Nucleus accumbens (tissue), 56 donors: ENCODE results near the gene COL19A1.
"Not testable (repeated sequence)": the region's sequence is repeated elsewhere in the genome, so short reads cannot be mapped to it uniquely, and the experiment has no call there.

ENCODE experiments used
- DNase-seq, 56 donors: peaks; one replicate each; lab custom pipeline; 2025; lab: John Stamatoyannopoulos, UW

The COL19A1 gene

GRCh38 chr6:69865126-69865525 is 1.2 kb upstream of the COL19A1 start:
- no peak for DNase-seq

GRCh38 chr6:69866770-69867638 is 648 bp downstream of the COL19A1 start:
- DNase-seq: peak in 35 of 56 donors; percentile 7 to 57 (median 22)

GRCh38 chr6:69867639-69867976 is 1.3 kb downstream of the COL19A1 start:
- peak in 2 of 56 donors; percentile 30 to 38 for DNase-seq

DNA sequence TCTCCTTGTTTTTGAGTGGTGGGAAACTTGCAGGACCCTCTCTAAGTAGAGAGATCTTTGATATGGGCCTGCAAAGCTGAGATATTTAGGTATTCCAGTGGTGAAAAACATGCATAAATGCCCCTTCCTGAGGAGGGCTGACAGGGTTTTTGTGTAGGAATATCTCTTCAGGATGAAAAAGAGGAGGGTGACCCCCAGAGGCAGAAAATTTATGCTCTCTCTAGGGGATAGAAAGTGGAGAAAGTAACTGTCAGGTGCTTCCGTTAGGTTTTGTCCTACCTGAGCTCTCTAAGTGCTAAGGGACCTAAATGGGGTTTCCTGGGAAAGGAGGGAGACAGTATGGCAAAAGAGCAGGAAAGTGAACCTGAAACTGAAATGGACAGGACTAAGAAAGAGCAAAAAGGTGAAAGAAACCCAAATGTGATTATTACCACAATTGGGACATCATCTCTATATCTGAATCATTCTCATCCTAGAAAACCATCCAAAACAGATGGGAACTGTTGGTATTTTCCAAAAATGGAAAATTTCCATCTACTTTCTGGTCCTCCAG is 2.0 kb downstream of the COL19A1 start:
- no peak for DNase-seq

DNA sequence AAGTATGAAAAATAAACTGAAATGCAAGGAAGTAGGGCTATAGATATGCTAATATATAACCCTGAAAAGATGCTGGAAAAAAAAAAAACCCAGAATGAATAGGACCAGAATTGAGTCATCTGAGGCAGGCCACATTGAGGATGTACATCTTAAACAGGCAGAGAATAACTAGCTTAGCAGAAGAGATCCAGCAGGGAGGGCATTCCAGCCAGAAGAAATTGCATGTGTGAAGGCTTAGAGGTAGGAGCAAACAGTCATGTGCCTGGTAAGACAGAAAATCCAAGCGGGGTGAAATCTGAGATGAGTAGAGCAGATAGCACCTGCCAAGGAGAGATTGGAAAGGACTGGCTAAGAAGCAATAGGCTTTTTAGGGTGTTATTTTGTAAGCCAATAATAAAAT is 2.6 kb downstream of the COL19A1 start:
- no peak for DNase-seq

- DNase-seq: no peak
Observed at GRCh38 chr6:69871107-69871506, 4.8 kb downstream of the COL19A1 start.

GRCh38 chr6:69873291-69873690 is 6.9 kb downstream of the COL19A1 start:
- no peak for DNase-seq

GRCh38 chr6:69875715-69876114 is 9.4 kb downstream of the COL19A1 start:
- no peak for DNase-seq

- no peak for DNase-seq
Observed at GRCh38 chr6:69878795-69879194, 12.4 kb downstream of the COL19A1 start.

- no peak for DNase-seq
Observed at GRCh38 chr6:69880601-69881000, 14.2 kb downstream of the COL19A1 start.

- no peak for DNase-seq
Observed at GRCh38 chr6:69881322-69882151, 15.2 kb downstream of the COL19A1 start.

DNA sequence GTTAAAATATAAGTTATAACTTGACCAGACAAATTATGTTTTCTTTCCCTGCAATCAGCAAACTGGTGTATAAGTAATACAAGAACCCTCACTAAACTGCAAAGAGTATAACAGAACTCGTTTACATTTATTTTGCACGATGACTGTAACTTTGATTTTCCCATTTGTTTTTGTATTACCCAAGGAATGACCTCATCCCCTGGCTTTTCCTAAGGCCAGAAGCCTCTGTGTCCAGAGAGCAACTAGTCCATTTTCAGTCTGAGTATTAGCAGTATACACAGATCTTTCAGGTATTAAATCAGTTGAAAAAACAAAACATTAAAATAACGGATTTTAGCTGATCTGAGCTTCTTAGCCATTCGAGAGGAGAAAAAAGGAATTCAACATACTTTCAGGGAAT is 17.2 kb downstream of the COL19A1 start:
- DNase-seq: no peak

DNA sequence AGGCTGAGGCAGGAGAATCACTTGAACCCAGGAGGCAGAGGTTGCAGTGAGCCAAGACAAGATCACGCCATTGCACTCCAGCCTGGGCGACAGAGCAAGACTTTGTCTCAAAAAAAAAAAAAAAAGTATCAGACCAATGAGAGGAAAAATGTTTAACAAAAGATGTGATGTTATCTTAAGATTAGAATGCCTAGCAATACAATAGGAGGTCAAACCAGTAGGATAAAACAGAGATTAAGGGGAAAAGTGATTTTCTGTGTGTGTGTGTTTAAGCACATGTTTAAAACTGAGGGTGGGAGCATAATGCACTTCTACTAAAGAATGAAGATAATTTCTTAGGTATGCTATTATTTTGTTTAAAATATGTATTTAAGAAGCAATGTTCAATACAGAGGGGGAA is 17.9 kb downstream of the COL19A1 start:
- no peak for DNase-seq

- no peak for DNase-seq
Observed at GRCh38 chr6:69887026-69887425, 20.7 kb downstream of the COL19A1 start.

DNA sequence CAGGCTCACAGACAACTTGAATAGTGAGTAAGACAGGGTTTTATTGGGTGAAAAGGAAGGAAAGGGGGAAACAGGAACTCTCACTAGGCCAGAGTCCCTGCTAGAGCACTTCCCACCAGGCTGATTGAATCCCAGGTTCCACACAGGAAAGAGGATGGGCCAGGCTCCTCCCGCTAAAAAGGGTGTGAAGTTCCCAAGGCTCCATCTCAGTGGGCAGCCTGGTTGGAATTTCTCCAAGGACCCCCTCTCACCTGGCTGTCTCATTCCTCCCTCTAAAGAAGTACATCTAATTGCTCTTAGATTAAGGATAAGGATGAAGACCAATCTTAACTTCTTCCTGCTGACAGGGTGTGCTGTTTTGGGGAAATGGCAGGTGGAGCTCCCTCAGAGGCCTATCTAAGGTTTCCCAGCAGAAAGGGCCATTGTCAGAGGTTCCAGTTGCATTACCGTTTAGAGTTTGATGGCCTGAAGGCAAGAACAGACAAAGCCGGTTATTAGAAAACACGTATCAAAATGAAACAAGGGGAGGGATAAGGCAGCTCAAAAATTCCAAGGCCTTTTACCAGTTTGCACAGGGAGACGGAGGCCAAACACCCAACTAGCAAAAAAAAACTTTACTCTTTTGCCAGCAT is 21.5 kb downstream of the COL19A1 start:
- DNase-seq: no peak

DNA sequence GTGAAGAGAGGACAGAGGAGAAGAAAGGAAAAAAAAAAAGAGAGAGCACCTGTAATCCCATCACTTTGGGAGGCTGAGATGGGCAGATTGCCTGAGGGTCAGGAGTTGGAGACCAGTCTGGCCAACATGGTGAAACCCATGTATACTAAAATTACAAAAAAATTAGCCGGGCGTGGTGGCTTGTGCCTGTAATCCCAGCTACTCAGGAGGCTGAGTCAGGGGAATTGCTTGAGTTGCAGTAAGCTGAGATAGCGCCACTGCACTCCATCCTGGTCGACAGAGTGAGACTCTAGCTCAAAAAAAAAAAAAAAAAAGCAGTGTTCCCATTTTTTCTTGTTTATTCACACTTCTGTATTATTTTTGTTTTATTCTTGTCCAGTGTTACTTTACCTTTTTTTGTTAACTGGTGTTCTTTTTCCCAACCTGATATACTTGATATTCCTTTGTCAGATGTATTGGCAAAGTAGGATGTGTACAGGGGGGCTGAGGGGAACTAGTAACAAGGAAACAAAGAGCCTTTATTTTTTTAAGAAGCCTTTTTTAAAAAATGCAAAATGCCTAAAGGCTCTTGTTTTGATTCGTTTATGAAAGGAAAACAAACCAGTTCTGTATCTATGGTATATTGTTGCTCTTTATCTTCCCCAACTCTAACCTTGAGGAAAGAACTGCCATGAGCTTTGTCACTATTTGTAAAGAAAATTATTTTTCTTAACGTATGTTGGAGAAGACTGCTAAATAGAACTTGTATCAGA is 22.3 kb downstream of the COL19A1 start:
- DNase-seq: no peak

DNA sequence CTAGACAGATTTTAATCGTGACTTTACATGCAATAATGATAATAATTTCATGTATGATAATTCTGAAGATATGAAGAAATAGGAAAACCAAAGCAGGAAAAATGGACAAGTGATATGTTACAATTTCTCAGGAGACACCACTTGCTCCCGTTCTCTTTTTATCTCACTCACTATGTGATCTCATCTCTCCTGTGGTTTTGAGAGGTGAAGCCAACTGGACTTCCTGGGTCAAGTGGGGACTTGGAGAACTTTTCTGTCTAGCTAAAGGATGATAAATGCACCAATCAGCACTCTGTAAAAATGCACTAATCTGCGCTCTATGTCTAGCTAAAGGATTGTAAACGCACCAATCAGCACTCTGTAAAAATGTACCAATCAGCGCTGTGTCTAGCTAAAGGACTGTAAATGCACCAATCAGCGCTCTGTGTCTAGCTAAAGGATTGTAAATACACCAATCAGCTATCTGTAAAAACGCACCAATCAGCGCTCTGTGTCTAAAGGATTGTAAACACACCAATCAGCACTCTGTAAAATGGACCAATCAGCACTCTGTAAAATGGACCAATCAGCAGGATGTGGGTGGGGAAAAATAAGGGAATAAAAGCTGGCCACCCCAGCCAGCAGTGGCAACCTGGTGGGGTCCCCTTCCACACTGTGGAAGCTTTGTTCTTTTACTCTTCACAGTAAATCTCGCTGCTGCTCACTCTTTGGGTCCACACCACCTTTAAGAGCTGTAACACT is 23.0 kb downstream of the COL19A1 start:
- DNase-seq: not testable (repeated sequence)

DNA sequence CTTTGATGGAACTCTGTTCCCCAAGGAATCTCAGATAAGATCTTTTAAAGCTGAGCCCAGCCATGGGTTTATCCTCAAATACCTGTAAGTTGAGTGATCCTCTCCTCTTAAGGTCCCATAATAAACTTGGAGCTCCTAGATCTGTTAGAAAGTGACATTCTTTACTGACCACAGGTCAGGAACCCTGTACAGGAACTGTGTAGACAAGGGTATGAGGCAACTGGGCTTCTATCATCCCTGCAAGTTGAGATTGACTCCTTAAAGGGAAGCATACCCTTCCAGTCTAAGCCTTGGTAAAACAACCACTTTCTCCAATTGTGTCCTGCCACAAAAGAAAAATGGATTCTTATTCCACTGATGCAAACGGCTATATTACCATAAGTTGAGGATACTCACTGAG is 26.2 kb downstream of the COL19A1 start:
- not testable (repeated sequence) for DNase-seq

DNA sequence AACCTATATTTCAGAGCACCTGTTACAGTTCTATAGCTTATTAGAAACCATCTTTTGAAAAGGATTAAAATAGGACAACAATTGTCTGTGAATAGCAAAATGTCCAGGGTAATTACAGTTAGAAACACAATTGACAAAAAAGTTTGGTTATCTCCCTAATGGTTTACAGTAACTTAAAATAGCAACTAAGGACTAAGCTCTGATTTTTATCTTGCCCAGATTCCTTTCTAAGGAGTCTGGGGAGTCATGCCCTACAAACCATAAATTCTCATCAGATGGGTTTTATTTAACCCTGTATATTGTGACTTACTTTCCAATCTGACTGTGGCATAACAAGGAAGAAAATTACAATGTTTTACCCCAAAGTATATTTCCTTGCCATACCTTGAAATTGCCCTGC is 26.9 kb downstream of the COL19A1 start:
- DNase-seq: not testable (repeated sequence)
